B cell (primary cell): ENCODE measurements around the gene HDLBP. TPM values are rescaled to one million over a fixed set of nuclear protein-coding genes. Genes with fewer than 3 reads are reported as not detected.

Source experiments
- ATAC-seq: fragments of 200-7000 bp; cut with Tn5 transposase; one replicate; pipeline ENCODE4 v1.10.0; 2021; ENCODE audit warnings: low read depth, mild to moderate bottlenecking, moderate number of reproducible peaks, moderate library complexity
- CTCF ChIA-PET: fragments of 350-600 bp; sonication (Branson Sonifier 250); formaldehyde crosslinking; loops from one replicate; lab custom pipeline; 2021; ENCODE audit warnings: antibody characterized with exemption, inconsistent platforms; lab: Charles Lee
- POLR2A ChIA-PET: fragments of 350-600 bp; sonication (Branson Sonifier 250); formaldehyde crosslinking; loops from one replicate; lab custom pipeline; 2021; ENCODE audit warnings: antibody characterized with exemption; lab: Charles Lee
- DNase-seq: peaks from one replicate; pipeline ENCODE4 v3.0.0; 2013
- H2AFZ ChIP-seq: 2 replicates; pipeline ENCODE4 v1.6.1; 2012; ENCODE audit warnings: mild to moderate bottlenecking, low read depth, low read length; ENCODE audit not compliant: insufficient read depth, poor library complexity, severe bottlenecking
- H3K27ac ChIP-seq, 2 donors: 1 replicate in 1 of 2; 2 replicates in 1 of 2; pipeline ENCODE4 v1.5.1; 2012 to 2013; ENCODE audit warnings: low read length in 2 of 2, mild to moderate bottlenecking in 2 of 2, moderate library complexity in 1 of 2
- H3K27me3 ChIP-seq, 4 experiments: fragments of 200-600 bp in 1 of 4; sonication (generic) in 1 of 4; replicated peaks in 1 of 4; 1 replicate in 2 of 4; 2 replicates in 2 of 4; pipeline versions ENCODE4 v1.6.1 to v1.7.0; 2013 to 2016; ENCODE audit warnings: low read length in 3 of 4, mild to moderate bottlenecking in 2 of 4, mixed read lengths in 1 of 4, moderate library complexity in 1 of 4; ENCODE audit not compliant: insufficient read depth in 4 of 4, control insufficient read depth in 3 of 4; ENCODE audit errors: control extremely low read depth in 1 of 4
- H3K36me3 ChIP-seq, 2 experiments: replicated peaks in 1 of 2; 1 replicate in 1 of 2; 2 replicates in 1 of 2; pipeline versions ENCODE4 v1.6.1 to v1.7.1; 2013; ENCODE audit warnings: low read length in 1 of 2; ENCODE audit not compliant: insufficient read depth in 2 of 2, control insufficient read depth in 1 of 2; ENCODE audit errors: control extremely low read depth in 1 of 2, extremely low read depth in 1 of 2
- H3K4me1 ChIP-seq, 2 donors: fragments of 200-600 bp in 1 of 2; sonication (generic) in 1 of 2; 1 replicate in 1 of 2; 2 replicates in 1 of 2; pipeline versions ENCODE4 v1.5.1 to v1.6.1; 2013 to 2017; ENCODE audit warnings: low read length in 2 of 2; ENCODE audit not compliant: control insufficient read depth in 2 of 2, insufficient read depth in 2 of 2
- H3K4me2 ChIP-seq: replicated peaks from 2 replicates; pipeline ENCODE3; 2012; ENCODE audit warnings: mild to moderate bottlenecking, low read depth, low read length; ENCODE audit not compliant: poor library complexity, severe bottlenecking
- H3K4me3 ChIP-seq, 5 experiments: fragments of 200-600 bp in 1 of 5; sonication (generic) in 1 of 5; 1 replicate in 3 of 5; 2 replicates in 2 of 5; pipeline versions ENCODE4 v1.5.1 to v1.7.0; 2011 to 2016; ENCODE audit warnings: low read length in 4 of 5, mild to moderate bottlenecking in 4 of 5, low read depth in 2 of 5, control low read depth in 1 of 5, moderate library complexity in 1 of 5; ENCODE audit not compliant: insufficient read depth in 1 of 5; ENCODE audit errors: control extremely low read depth in 1 of 5, extremely low read depth in 1 of 5
- H3K79me2 ChIP-seq: fragments of 200-600 bp; sonication (generic); one replicate; pipeline ENCODE4 v1.6.0; 2016; ENCODE audit warnings: low read length; ENCODE audit not compliant: control insufficient read depth, insufficient read depth
- H3K9ac ChIP-seq: fragments of 200-600 bp; sonication (generic); 2 replicates; pipeline ENCODE4 v1.6.1; 2017; ENCODE audit warnings: mild to moderate bottlenecking, low read length, moderate library complexity
- H3K9me3 ChIP-seq, 3 donors: one replicate each; pipeline versions ENCODE4 v1.6.1 to v1.7.1; 2013; ENCODE audit warnings: low read length in 2 of 3; ENCODE audit not compliant: control insufficient read depth in 2 of 3, insufficient read depth in 1 of 3; ENCODE audit errors: control extremely low read depth in 1 of 3
- H4K20me1 ChIP-seq: 2 replicates; pipeline ENCODE4 v1.6.0; 2012; ENCODE audit warnings: mild to moderate bottlenecking, low read length; ENCODE audit not compliant: insufficient read depth, control insufficient read depth, poor library complexity, severe bottlenecking
- H3K27ac Mint-ChIP-seq: one replicate; pipeline ENCODE4 v1.8.0; 2021; ENCODE audit warnings: mixed read lengths
- H3K27me3 Mint-ChIP-seq: one replicate; pipeline ENCODE4 v1.8.0; 2021; ENCODE audit warnings: mixed read lengths
- H3K4me1 Mint-ChIP-seq: one replicate; pipeline ENCODE4 v1.8.0; 2021; ENCODE audit warnings: mixed read lengths
- H3K4me3 Mint-ChIP-seq: one replicate; pipeline ENCODE4 v1.8.0; 2021; ENCODE audit warnings: mixed read lengths
- H3K9me3 Mint-ChIP-seq: one replicate; pipeline ENCODE4 v1.8.0; 2022; ENCODE audit warnings: mixed read lengths; ENCODE audit not compliant: insufficient read depth
- CTCF ChIP-seq: fragments of 200-600 bp; IDR thresholded peaks from one replicate; pipeline ENCODE4 v1.8.0; 2022; ENCODE audit warnings: antibody characterized with exemption, mild to moderate bottlenecking
- EZH2 ChIP-seq: IDR thresholded peaks from 2 replicates; pipeline ENCODE4 v1.6.1; 2012; ENCODE audit warnings: borderline replicate concordance, low read depth, mild to moderate bottlenecking, moderate library complexity, low read length; ENCODE audit not compliant: insufficient read depth, poor library complexity, severe bottlenecking
- WGBS: methylation state at CpG from one replicate; pipeline ENCODE4 v1.1.5; 2013; ENCODE audit warnings: missing lambda C conversion rate; ENCODE audit not compliant: insufficient coverage; 5-methylcytosine and 5-hydroxymethylcytosine counted together
- intact Hi-C: fragments of 100-400 bp; cut with micrococcal nuclease; formaldehyde crosslinking; loops from one replicate; pipeline ENCODE4 v1.10.0; 2022
- polyA plus RNA-seq: library from polyadenylated mRNA; depleted of rRNA; stranded (reverse); fragments of >200 nt; gene quantifications from 2 replicates; pipeline ENCODE4 v1.2.3, GENCODE V29; 2012
- total RNA-seq, 2 donors: library from RNA; stranded (reverse); fragments of 120-200 nt in 1 of 2; gene quantifications; 1 replicate in 1 of 2; 2 replicates in 1 of 2; pipeline versions ENCODE4 v1.2.3 to v1.2.4, GENCODE V29; 2013 to 2022

Gene HDLBP
- total and polyA plus RNA-seq, 2 donors (not counting 1 experiment from before 2014, with no cell fraction given), result 55.1 to 127 TPM

- peak overlapping the region; percentile 4 for H3K27ac Mint-ChIP-seq
- Histone ChIP-seq H4K20me1 (peaks cover 67% of the 10 kb centered on the region), H3K4me3 (no peak overlapping the region), H2AFZ (no peak overlapping the region), H3K79me2 (peaks cover 89% of the 10 kb centered on the region), H3K27ac (no peak overlapping the region), H3K9me3 (no peaks in the 10 kb centered on the region), H3K36me3 (peaks cover 9 to 33% of the 10 kb centered on the region in 2 experiments), H3K4me1 (peaks cover 25 to 27% of the 10 kb centered on the region in 2 donors), H3K27me3 (no peaks in the 10 kb centered on the region), H3K9ac (no peak overlapping the region), H3K4me2 (peak overlapping the region; percentile 55)
- intact Hi-C loops, result no loop called here
- H3K9me3 Mint-ChIP-seq, result no peaks in the 10 kb centered on the region
- no CpG with 5 or more reads among the region's 1 CpG for WGBS
- H3K4me3 Mint-ChIP-seq, result peak overlapping the region; percentile 2
- POLR2A ChIA-PET, result interaction anchor here (2.0 kb wide), 1 partner anchor 10 kb away, joined by 8 read pairs; the partner anchor contains the start of genes HDLBP and SEPTIN2
- H3K27me3 Mint-ChIP-seq, result no peaks in the 10 kb centered on the region
- no peak for DNase-seq
- peaks cover 44% of the 10 kb centered on the region for H3K4me1 Mint-ChIP-seq
- no peak for TF ChIP-seq EZH2
- TF ChIP-seq CTCF, result no peak
- CTCF ChIA-PET, result interaction anchor here (0.6 to 0.7 kb wide), 2 partner anchors 16 to 161 kb away, joined by 3 read pairs; no protein-coding TSS in a partner anchor
- no peak for ATAC-seq
These were observed 9.8 kb upstream of the HDLBP start for GRCh38 chr2:241325257-241325656.

GRCh38 chr2:241324775-241325174, 9.3 kb upstream of the HDLBP start:
- ChIA-PET POLR2A (interaction anchor here (2.0 kb wide), 1 partner anchor 9 kb away, joined by 8 read pairs; the partner anchor contains the start of genes HDLBP and SEPTIN2), CTCF (interaction anchor here (0.6 to 0.8 kb wide), 3 partner anchors 17 to 162 kb away, joined by 3 read pairs; no protein-coding TSS in a partner anchor)

More at GRCh38 chr2:241324775-241325174, 9.3 kb upstream of the HDLBP start:
- Histone ChIP-seq H3K36me3 (peaks cover 6 to 29% of the 10 kb centered on the region in 2 experiments), H3K9me3 (no peaks in the 10 kb centered on the region), H3K9ac (no peak overlapping the region), H2AFZ (no peak overlapping the region), H3K4me3 (peak overlapping the region in 1 of 5 experiments; percentile 17), H3K79me2 (peaks cover 89% of the 10 kb centered on the region), H4K20me1 (peaks cover 64% of the 10 kb centered on the region), H3K4me2 (peak overlapping the region; percentile 55), H3K4me1 (peaks cover 25 to 27% of the 10 kb centered on the region in 2 donors), H3K27me3 (no peaks in the 10 kb centered on the region), H3K27ac (no peak overlapping the region)
- Mint-ChIP-seq H3K27me3 (no peaks in the 10 kb centered on the region), H3K9me3 (no peaks in the 10 kb centered on the region), H3K4me1 (peaks cover 49% of the 10 kb centered on the region), H3K4me3 (peak overlapping the region; percentile 51), H3K27ac (no peak overlapping the region)
- ATAC-seq (peak; percentile 64), DNase-seq (peak; percentile 34)
- TF ChIP-seq EZH2 (no peak), CTCF (no peak)
- intact Hi-C loops, result loop anchor here (1.0 kb wide), 1 partner anchor 8 kb away; no protein-coding TSS in a partner anchor
